ENCODE data around the gene TBC1D3C. TPM values are rescaled to one million over a fixed set of nuclear protein-coding genes. Genes with fewer than 3 reads are reported as not detected.
"Not testable (repeated sequence)": the region's sequence is repeated elsewhere in the genome, so short reads cannot be mapped to it uniquely, and the experiment has no call there.

The TBC1D3C gene
- total RNA-seq = 0.15 TPM in 1 of 2 replicates, not detected in the other

DNA sequence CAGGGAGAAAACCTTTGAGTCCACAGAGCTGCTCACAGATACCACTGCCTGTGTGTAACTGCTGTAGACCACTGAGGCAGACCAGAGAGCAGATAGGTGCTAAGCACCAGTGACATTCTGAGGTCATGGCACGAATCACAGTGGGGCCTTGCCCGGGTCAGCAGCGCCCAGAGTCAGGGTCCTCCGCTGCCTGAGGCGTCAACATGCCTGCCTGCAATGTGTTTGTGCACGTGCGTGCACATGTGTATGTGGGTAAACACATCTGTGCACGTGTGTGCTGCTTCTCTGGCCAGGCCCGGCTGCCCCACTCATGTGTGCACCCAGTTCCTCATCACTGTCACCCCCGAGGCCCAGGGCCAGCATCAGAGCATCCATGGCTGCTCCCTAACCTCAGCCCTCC, at the start of gene TBC1D3C:
TSS of gene TBC1D3C (minus strand) at position 101 of the 400 bp plus-strand sequence. CDS start 1,568 bp downstream, outside the sequence.
- intact Hi-C loops (cut with micrococcal nuclease) = not testable (repeated sequence)

- intact Hi-C loops (cut with micrococcal nuclease) = not testable (repeated sequence)
These were observed 30.8 kb upstream of the TBC1D3C start for GRCh38 chr17:38099262-38099661.

- intact Hi-C loops (cut with micrococcal nuclease) = not testable (repeated sequence)
These were observed 25.7 kb upstream of the TBC1D3C start for GRCh38 chr17:38094059-38094694.

GRCh38 chr17:38088120-38088519, 19.7 kb upstream of the TBC1D3C start:
- intact Hi-C loops (cut with micrococcal nuclease) = not testable (repeated sequence)

- intact Hi-C loops (cut with micrococcal nuclease) = not testable (repeated sequence)
These were observed 18.9 kb upstream of the TBC1D3C start for GRCh38 chr17:38087344-38087743.

Other genes starting within 250 kb of the TBC1D3C start
- not detected in 2 replicates for gene TBC1D3K, start 144.2 kb downstream of the TBC1D3C start, total RNA-seq
- 19.9 and 22.2 TPM in 2 replicates for gene TBC1D3L, start 79.6 kb downstream of the TBC1D3C start, total RNA-seq
- 0.80 and 1.8 TPM in 2 replicates for gene TBC1D3D, start 64.7 kb downstream of the TBC1D3C start, total RNA-seq
- not detected in 2 replicates for gene TBC1D3E, start 59.3 kb upstream of the TBC1D3C start, total RNA-seq
- not detected in 2 replicates for gene TBC1D3, start 123.9 kb upstream of the TBC1D3C start, total RNA-seq
- gene MRPL45, start 228.5 kb upstream of the TBC1D3C start, total RNA-seq = 26.0 and 26.8 TPM in 2 replicates

Data from T-helper 1 cell treated with Interleukin-12 subunit alpha and Interleukin-12 subunit beta and Interleukin-4 antibody, amounts not matched to agents 30 ng/mL and 1 ng/mL, for 36 hours (primary cell).